A204.1 (cell line): ENCODE measurements around the gene CGB7.
"Not testable (repeated sequence)": the region's sequence is repeated elsewhere in the genome, so short reads cannot be mapped to it uniquely, and the experiment has no call there.

Source experiments
- FAIRE-seq: peaks from 2 replicates; lab custom pipeline; 2012; peaks lifted over from hg19 to GRCh38; lab: Jason Lieb, UNC

CGB7 gene

DNA sequence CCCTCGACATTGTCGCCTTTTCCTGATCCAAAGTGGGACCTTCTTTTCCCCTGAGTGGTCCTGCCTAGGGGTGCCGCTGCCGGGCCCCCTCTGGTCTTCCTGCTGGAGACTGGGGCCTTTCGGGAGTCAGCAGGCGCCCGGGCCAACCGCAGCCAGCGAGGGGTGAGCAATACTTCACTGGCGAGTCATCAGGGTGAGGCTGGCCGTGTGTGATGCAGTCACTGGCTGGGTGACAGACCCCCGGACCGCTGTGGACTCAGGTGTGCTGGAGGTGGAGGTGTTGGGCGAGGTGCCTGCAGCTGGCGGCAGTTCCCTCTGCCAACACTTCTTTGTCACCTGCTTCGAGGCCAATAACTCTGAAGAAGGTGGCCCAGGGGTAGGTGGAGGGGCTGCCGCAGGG lies 15.4 kb downstream of the CGB7 start:
- FAIRE-seq = no peak

DNA sequence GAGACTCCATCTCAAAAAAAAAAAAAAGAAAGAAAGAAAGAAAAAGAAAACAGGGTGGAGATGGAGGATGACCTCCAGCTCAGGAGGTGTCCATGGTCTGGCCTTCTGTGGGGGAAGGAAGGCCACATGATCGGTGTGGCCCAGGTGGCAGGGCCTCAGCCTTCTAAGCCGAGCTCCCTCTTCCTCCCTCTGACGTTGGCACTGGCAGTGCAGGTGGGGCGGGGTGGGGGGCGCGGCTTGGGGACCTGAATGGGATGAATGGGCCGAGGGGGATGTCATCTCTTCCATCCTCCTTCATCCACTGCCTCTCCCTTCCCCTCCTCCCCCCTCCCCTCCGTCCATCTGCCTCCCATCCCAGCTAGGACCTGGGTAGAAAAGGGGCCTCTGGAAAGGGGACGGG lies 17.8 kb downstream of the CGB7 start:
- FAIRE-seq = not testable (repeated sequence)

GRCh38 chr19:49038557-49039276 lies 18.8 kb downstream of the CGB7 start:
- not testable (repeated sequence) for FAIRE-seq

DNA sequence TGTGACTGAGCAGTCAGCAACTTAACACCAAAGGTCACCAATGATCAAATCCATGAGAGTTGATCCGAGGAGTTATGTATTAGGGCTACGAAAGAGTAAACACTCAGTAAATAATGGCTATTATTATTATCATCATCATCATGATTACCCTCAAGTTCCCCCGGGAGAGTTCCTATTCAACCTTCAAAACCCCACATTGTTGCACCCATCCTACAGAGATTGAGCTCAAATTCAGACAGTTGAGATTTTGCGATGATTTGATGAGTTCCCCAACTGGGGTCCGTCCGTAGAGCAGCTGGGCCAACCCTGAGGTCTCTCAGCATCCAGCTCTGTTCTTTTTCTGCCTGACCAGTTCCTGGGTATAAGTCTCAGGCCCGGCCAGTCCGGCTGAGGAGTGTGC lies 19.4 kb downstream of the CGB7 start:
- not testable (repeated sequence) for FAIRE-seq

GRCh38 chr19:49036815-49037214 lies 20.7 kb downstream of the CGB7 start, which contains the start of gene CGB1:
CGB1 (minus strand) TSS chr19:49036895; CDS start chr19:49036711, 184 bp downstream.
- not testable (repeated sequence) for FAIRE-seq

DNA sequence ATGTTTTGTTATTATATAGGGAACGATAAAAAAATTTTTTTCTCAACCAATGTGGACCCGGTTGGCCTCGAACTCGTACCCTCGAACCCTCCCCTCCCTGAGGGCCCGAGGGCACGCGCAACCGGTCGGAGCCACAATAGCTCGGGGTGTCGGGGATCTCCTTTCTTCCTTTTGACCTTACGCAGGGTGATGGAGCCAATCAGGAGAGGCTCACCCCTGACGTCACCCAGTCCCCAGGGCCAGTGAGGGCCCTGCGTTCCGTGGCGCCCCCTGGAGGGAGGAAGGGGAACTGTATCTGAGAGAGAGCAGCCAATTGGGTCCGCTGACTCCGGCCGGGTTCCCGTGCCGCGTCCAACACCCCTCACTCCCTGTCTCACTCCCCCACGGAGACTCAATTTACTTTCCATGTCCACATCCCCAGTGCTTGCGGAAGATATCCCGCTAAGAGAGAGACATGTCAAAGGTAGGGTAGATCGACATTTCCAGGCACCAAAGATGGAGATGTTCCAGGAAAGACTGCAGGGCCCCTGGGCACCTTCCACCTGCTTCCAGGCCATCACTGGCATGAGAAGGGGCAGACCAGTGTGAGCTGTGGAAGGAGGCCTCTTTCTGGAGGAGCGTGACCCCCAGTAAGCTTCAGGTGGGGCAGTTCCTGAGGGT lies 25.8 kb downstream of the CGB7 start, which contains the start of gene CGB2:
CGB2 (plus strand) TSS at position 249 of the 660 bp plus-strand sequence; CDS start at position 455, 206 bp downstream.
- not testable (repeated sequence) for FAIRE-seq

DNA sequence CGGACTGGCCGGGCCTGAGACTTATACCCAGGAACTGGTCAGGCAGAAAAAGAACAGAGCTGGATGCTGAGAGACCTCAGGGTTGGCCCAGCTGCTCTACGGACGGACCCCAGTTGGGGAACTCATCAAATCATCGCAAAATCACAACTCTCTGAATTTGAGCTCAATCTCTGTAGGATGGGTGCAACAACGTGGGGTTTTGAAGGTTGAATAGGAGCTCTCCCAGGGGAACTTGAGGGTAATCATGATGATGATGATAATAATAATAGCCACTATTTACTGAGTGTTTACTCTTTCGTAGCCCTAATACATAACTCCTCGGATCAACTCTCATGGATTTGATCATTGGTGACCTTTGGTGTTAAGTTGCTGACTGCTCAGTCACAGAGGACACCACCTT lies 27.2 kb downstream of the CGB7 start:
- not testable (repeated sequence) for FAIRE-seq

GRCh38 chr19:49029749-49030148 lies 27.8 kb downstream of the CGB7 start:
- not testable (repeated sequence) for FAIRE-seq

DNA sequence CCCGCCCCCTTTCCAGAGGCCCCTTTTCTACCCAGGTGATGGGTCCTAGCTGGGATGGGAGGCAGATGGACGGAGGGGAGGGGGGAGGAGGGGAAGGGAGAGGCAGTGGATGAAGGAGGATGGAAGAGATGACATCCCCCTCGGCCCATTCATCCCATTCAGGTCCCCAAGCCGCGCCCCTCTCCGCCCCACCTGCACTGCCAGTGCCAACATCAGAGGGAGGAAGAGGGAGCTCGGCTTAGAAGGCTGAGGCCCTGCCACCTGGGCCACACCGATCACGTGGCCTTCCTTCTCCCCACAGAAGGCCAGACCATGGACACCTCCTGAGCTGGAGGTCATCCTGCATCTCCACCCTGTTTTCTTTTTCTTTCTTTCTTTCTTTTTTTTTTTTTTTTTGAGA lies 28.9 kb downstream of the CGB7 start:
- FAIRE-seq = not testable (repeated sequence)

DNA sequence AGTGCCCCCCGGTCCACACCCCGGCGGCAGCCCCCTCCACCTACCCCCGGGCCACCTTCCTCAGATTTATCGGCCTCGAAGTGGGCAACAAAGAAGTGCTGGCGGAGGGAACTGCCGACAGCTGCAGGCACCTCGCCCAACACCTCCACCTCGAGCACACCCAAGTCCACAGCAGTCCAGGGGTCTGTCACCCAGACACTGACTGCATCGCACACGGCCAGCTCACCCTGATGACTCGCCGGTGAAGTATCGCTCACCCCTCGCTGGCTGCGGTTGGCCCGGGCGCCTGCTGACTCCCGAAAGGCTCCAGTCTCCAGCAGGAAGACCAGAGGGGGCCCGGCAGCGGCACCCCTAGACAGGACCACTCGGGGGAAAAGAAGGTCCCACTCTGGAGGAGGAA lies 31.9 kb downstream of the CGB7 start:
- not testable (repeated sequence) for FAIRE-seq

GRCh38 chr19:49025088-49025487 lies 32.5 kb downstream of the CGB7 start:
- not testable (repeated sequence) for FAIRE-seq

DNA sequence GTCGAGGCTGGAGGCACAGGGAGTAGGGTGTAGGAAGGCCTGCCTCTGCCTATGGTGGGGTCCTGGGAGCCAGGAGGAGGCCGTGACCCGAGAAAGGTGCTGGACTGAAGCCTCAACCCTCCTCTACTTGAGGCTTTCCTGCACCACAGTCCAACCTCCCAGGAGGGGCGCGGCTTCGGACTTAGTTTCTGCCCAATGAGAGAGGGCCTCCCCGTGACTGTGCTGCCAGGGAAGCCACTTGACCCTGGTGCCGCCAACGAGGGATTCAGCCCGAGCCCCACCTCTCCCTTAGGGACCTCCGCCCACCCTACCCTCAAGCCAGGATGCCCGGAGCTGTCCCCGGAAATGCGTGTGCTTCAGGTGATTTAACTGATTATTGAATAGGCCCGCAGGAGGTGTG lies 33.3 kb downstream of the CGB7 start, which contains the start of gene CGB3:
CGB3 (minus strand) TSS at position 101 of the 400 bp plus-strand sequence. CDS start 362 bp downstream, outside the sequence.
- FAIRE-seq = not testable (repeated sequence)

DNA sequence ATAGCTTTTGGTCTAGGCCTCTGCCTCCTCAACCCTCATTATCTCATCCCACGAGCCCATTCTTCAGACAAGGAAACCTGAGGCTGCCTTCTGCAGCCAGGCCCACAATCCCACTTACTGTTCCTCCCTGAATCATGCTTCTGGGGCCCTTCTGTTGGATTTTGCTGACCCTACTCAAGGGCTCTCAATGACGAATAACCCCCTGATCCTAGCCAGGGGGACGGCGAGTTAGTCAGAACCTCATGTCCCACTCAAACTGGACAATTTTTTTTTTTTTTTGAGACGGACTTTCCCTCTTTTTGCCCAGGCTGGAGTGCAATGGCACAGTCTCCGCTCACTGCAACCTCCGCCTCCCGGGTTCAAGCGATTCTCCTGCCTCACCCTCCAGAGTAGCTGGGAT lies 35.4 kb downstream of the CGB7 start:
- FAIRE-seq = no peak

GRCh38 chr19:49020931-49021895 lies 36.3 kb downstream of the CGB7 start:
- FAIRE-seq = no peak

- FAIRE-seq = no peak
Measured at GRCh38 chr19:49020342-49020741, 37.2 kb downstream of the CGB7 start.

GRCh38 chr19:49019242-49019932 lies 38.2 kb downstream of the CGB7 start:
- FAIRE-seq = no peak

DNA sequence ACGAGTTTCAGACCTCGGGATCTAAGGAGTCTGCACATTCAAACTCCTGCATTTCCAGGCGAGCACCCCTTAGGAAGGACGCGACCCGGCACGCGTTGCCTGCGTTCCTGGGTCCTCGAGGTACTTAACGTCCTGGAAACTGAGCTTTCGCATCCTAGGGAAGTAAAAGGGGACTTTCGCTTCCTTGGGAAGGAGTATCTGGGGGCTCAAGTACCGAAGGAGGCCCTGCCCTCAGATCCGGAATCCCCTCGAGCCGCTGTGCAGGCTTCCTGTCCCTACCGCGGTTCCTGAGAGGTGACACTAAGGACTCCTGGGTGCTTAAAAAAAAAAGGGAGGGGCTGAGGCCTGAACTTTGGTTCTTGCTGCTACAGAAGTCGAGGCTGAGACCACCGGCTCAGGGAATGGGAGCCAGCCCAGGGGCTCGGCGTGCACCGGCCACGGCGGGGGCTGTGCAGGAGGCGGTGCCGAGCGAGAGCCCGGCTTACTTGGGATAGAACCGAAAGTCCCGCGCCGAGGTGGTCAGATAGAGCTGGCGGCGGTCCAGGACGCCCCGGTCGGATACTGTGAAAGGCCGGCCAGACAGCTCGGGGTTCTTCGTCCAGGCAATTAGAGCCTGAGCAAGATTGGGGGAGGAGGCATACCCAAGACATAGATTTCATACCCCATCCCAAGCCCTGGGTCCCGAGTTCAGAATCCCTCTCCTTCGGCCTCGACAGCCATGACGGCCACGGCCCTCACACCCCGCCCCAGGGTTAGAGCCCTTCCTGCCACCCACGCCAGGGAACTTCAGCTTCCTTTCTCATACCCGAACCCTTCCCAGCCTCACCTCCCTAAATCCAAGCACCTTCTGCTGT lies 38.9 kb downstream of the CGB7 start:
- FAIRE-seq = not testable (repeated sequence)

GRCh38 chr19:49017666-49018351 lies 39.7 kb downstream of the CGB7 start:
- no peak for FAIRE-seq

DNA sequence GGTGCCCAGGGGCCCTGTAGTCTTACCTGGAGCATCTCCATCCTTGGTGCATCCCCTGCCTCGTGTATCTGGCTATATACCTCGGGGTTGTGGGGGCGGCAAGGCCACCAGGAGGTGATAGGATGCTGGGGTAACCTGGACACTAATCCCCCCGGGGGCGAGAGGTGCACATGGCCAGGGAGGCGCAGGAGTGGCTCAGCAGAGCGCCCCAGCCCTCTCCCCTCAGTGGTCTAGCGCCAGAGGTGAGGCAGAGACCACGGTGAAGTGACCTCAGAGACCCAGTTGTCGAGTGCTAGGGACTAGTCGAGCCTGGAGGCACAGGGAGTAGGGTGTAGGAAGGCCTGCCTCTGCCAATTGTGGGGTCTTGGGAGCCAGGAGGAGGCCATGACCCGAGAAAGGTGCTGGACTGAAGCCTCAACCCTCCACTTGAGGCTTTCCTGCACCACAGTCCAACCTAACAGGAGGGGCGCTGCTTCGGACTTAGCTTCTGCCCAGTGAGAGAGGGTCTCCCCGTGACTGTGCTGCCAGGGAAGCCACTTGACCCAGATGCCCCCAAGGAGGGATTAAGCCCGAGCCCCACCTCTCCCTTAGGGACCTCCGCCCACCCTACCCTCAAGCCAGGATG lies 40.4 kb downstream of the CGB7 start, which contains the start of gene LHB:
LHB (minus strand) TSS at position 51 of the 625 bp plus-strand sequence; CDS start at position 41, 10 bp downstream.
- no peak for FAIRE-seq
